Fibroblast of mammary gland (primary cell): ENCODE results near the gene DSCAM.

Source experiments
- DNase-seq: peaks from one replicate; pipeline ENCODE4 v3.0.0-alpha.2; 2010; ENCODE audit warnings: low read depth
- H3K4me3 ChIP-seq: 2 replicates; pipeline ENCODE4 v1.5.1; 2011; ENCODE audit warnings: low read depth, mild to moderate bottlenecking, low read length, moderate library complexity; ENCODE audit not compliant: control insufficient read depth
- TF ChIP-seq, protein P1 (sequence below): conservative IDR thresholded peaks from 2 replicates; pipeline ENCODE4 v1.5.1; 2011; ENCODE audit warnings: low read depth, low read length, inconsistent platforms; ENCODE audit not compliant: control insufficient read depth, insufficient read depth

The DSCAM gene

DNA sequence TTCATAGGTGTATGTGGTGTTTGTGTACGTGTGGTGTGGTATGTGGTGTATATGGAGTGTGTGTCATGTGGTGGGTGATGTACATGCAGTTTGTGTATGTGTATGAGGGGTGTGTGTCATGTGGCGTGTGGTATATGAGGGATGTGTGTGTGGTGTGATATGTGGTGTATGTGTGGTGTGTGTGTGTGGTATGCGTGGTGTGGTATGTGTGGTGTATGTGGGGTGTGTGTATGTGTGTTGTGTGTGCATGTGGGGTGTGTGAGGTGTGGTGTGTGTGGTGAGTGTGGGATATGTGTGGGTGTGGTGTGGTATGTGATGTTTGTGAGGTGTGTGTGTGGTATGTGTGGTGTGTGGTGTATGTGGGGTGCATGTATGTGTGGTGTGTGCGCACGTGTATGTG is 707.3 kb downstream of the DSCAM start:
- no peak for DNase-seq
- TF ChIP-seq, protein P1, sequence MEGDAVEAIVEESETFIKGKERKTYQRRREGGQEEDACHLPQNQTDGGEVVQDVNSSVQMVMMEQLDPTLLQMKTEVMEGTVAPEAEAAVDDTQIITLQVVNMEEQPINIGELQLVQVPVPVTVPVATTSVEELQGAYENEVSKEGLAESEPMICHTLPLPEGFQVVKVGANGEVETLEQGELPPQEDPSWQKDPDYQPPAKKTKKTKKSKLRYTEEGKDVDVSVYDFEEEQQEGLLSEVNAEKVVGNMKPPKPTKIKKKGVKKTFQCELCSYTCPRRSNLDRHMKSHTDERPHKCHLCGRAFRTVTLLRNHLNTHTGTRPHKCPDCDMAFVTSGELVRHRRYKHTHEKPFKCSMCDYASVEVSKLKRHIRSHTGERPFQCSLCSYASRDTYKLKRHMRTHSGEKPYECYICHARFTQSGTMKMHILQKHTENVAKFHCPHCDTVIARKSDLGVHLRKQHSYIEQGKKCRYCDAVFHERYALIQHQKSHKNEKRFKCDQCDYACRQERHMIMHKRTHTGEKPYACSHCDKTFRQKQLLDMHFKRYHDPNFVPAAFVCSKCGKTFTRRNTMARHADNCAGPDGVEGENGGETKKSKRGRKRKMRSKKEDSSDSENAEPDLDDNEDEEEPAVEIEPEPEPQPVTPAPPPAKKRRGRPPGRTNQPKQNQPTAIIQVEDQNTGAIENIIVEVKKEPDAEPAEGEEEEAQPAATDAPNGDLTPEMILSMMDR = no peak
- H3K4me3 ChIP-seq = no peak overlapping the region

DNA sequence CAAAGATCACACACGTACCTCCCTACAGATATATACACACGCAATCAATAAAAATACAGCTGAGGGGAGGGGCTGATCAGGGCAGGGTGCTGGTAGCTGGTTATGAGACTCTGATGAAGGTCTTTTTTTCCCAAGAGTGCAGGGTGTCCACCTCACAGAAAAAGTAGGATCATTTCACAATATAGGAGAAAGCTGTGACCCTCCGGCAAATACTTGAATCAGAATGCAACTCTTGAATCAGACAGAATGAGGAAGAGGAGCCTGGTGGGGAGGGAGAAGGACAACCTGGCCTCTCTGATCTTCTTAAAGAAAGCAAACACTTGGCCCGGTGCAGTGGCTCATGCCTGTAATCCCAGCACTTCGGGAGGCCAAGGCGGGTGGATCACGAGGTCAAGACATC is 710.4 kb downstream of the DSCAM start:
- no peak overlapping the region for H3K4me3 ChIP-seq
- no peak for DNase-seq
- TF ChIP-seq, protein P1 = no peak

DNA sequence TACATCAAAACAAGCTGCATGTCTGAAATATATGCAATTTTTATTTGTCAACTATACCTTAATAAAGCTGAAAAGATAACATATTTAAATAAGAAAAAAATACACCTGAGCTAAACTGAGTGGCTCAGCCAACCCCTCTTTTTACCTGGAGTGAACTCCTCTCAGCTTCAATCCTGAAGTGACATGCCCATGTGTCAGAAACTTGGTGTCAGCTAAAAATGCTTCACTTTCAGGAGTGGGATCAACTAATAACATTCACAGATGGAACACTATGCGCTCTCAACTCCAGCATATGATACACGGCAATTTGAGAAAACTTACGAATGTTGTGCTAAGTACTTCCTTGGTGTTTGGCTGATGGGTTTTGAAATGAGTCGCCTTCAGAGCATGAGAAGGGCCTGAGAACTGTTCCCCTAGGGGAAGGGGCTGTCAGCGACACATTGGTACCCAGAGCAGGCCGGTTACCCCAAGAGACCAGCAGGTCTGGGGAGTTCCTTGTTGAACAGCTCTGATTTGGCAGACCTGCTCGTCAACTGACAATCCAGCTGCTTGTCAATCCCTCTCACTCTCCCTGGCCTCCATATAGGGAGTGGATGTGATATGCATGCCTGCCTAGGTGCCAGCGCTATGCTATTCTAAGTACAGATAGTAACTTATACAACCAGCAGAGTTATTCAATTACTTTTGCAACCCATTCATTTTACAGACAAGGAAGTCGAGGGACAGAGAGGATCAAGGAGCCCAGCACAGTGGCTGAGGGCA is 712.0 kb downstream of the DSCAM start:
- H3K4me3 ChIP-seq = no peak overlapping the region
- no peak for DNase-seq
- TF ChIP-seq, protein P1 = no peak

DNA sequence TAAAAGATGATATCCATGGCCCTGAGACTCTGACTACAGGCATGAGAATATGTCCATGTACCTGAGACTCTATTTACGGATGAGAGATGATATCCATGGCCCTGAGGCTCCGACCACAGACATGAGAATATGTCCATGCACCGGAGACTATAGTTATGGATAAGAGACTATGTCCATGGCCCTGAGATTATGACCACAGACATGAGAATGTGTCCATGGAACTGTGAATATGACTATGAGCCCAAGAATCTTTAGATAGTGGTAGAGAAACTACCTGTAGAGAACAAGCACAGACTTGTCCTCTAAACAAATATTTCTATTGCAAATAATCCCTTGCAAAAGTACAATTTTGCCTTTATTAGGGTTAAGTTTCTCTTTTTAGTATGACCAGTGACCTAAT is 716.5 kb downstream of the DSCAM start:
- TF ChIP-seq, protein P1 = no peak
- H3K4me3 ChIP-seq = no peak overlapping the region
- DNase-seq = no peak

DNA sequence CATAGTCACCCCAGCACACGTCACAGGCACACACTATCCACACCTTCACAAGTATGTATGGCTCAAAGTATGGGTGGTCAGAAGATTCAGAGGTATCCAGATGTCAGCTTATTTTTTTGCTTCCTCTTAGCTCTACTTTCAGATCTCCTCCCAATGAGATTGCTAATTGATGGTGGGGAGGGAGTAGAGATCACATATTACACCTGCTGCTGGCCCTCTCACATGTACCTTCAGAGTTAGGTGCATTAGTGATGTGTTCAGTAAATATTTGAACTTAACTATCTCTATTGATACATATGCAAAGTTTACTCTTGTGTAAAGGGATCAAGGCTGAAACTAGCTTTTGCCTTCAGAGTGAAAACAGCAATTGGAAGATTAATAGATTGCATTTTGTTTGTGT is 717.1 kb downstream of the DSCAM start:
- DNase-seq = no peak
- TF ChIP-seq, protein P1 = no peak

DNA sequence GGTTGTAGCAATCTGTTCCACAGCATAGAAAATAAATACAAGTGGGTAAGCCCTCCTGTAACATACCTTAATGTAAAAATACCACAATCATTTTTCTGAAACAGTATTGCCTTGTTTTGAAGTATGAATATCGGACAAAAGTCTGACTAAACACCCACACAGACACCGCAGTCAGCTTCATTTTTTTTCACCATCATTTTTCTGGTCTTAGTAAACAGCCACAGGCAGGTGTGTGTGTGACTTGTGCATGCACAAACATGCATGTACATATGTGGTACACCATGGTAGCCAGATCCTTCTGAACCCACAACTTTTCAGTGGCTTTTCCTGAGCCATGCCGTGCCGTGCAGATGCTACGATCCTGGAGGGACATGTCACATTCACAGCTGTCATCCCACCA is 718.1 kb downstream of the DSCAM start:
- TF ChIP-seq, protein P1 = no peak
- DNase-seq = no peak
- no peak overlapping the region for H3K4me3 ChIP-seq

More for the DNA sequence above, 717.1 kb downstream of the DSCAM start:
- no peak overlapping the region for H3K4me3 ChIP-seq
